NCI-H446 (cell line): Measurements from ENCODE around the gene LRRC10.

Experiments used
- DNase-seq, 2 experiments: peaks; one replicate each; lab custom pipeline; 2025; lab: John Stamatoyannopoulos, UW

LRRC10 gene

DNA sequence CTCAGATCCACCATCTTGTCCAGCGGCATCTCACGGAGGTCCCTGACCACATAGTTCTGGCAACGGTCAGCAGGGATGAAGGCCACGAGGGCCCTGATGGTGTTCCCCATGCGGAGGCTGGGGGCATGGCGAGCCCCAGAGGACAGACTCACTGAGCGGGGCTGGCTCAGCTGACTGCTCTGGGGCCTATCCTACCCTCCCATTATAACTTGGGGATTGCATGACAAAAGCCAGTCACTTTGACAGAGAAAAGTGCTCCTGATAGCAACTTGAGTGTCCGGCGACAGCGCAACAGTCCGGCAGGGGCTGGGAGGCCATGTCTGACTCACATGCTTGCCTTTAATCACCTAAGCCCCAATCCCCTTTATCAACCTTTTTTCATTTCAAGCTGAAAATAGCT lies at the start of gene LRRC10:
Gene LRRC10 (minus strand): TSS at position 179 of the 400 bp plus-strand sequence. CDS start 69 bp downstream, at position 110.
- DNase-seq = no peak

DNA sequence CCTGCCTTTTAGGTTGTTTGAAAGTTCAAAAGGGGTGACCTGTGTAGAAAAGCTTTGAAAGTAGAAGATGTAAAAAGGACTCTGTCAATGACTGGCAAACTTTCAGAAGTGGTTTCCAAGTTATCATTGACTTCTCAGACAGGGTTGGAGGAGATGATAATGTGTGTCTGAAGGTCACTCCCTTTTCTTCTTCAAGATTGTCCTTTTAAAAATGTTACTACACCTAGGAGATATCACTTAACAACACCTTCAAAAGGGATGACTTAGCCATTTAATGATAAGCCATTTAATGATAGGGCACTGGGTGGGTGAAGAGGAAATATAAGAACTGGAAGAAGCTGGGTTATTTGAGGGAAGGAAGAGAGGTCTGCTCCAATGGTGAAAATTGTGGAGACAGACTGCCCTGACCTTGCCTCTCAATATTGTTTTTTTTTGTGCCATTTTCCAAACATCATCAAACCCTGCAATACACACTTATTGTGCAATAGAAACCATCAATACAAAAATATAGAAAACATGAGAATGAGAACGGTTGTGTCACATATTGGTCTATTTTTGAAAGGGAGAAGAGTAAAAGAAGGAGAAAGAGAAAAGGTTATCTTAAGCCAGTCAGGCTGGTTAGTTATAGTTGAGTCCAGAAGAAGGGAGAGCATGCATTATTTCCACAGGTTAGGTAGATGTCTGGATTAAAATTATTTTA lies 49.6 kb upstream of the LRRC10 start:
- DNase-seq = no peak

- DNase-seq = no peak
These were observed 47.5 kb upstream of the LRRC10 start for GRCh38 chr12:69658203-69658602.

- no peak for DNase-seq
These were observed 46.9 kb upstream of the LRRC10 start for GRCh38 chr12:69657376-69658137.

DNA sequence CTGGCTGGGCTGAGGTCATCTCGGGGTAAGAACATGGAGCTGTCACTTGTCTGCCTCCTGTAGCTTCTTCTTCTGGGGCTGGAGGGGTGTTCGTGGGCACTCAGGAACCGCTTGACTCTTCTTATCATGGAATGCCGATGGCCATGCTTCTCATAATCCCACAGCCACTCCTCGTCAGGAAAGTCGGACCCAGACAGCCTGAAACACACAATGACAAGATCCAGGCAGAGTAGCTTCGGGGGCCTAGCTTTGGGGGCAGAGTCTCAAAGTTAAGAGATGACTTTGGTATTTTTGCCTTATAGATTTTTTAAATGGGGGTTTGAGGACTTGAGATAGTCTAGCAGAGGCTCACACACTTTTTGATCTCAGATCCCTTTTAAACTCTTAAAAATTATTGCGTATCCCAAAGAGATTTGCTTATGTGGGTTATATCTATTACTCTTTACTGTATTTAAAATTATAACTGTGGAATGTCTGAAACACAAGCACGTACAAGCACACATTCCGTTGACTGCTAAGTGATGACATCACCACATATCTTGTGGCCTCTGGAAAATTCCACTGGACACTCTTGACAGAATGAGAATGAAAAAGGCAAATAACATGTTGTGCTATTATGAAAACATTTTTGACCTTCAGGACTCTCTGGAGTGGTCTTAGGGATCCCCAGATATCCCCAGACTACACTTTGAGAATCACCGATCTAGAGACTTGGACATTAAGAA lies 45.1 kb upstream of the LRRC10 start:
- no peak for DNase-seq

DNA sequence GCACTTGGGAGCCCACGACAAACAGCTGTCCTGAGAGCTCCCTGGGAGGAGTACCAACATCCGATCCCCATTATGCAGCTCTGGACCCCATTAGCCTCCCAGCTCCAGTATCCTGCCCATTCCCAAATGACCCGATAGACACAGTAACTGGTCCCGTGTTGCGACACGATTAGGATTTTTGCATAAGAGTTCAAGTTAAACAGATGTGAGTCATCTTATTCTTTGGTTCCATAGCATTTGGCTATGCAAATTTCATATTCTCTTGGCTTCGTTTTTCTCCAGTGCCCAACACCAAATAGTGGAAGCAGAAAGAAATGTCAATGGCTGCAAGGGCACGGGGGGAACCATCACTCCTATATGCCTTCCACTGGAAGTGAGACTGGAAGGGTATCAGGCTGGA lies 43.0 kb upstream of the LRRC10 start:
- no peak for DNase-seq

- DNase-seq = no peak
These were observed 41.2 kb upstream of the LRRC10 start for GRCh38 chr12:69651922-69652321.

GRCh38 chr12:69649529-69649928 lies 38.8 kb upstream of the LRRC10 start:
- no peak for DNase-seq

- DNase-seq = no peak
These were observed 37.8 kb upstream of the LRRC10 start for GRCh38 chr12:69648476-69648875.

GRCh38 chr12:69647178-69647577 lies 36.5 kb upstream of the LRRC10 start:
- no peak for DNase-seq

GRCh38 chr12:69645031-69645430 lies 34.3 kb upstream of the LRRC10 start:
- no peak for DNase-seq

DNA sequence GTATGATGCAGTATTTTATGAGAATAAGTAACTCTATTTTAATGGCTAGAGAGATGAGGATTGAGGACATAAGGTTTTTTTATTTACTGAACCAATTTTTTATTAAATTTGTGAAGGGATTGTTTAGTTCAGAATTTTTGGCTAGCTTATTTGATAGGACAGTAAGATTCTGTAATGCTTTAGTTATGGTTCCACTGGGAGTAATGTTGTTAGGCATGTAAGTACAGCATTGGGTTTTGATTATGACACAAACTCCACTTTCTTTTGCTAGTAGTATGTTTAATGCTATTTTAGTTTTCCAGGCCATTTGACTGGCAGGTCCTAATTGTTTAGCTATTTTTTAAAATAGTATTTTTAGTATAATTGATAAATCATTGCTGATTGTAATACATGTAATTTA lies 33.8 kb upstream of the LRRC10 start:
- no peak for DNase-seq

- DNase-seq = peak in 1 of 2 experiments; percentile 11
These were observed 31.8 kb upstream of the LRRC10 start for GRCh38 chr12:69642531-69642930.

- no peak for DNase-seq
These were observed 30.8 kb upstream of the LRRC10 start for GRCh38 chr12:69641546-69641945.

- peak; percentile 49 to 72 for DNase-seq
These were observed 28.8 kb upstream of the LRRC10 start for GRCh38 chr12:69639400-69640016.

- DNase-seq = no peak
These were observed 22.4 kb upstream of the LRRC10 start for GRCh38 chr12:69633061-69633460.

DNA sequence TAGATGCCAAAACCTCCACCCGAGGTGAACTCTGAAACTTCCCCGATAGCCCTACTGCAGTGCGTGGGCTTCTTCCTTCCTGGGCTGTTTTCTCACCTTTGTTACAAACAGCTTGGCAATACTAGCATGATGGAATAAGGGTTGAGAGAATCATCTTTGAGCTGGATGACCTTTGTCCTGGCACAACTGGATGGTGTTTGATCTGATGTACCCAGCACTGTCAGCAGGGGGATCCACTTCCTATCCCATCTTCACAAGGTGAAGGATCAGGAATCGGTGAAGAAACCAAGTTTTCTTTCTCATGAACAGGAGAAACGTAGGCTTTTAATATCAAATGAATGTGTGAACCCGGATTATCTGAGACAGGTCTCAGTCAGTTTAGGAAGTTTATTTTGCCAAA lies 19.5 kb upstream of the LRRC10 start:
- no peak for DNase-seq

- no peak for DNase-seq
These were observed 16.8 kb upstream of the LRRC10 start for GRCh38 chr12:69627501-69627900.

- DNase-seq = no peak
These were observed 13.3 kb upstream of the LRRC10 start for GRCh38 chr12:69623970-69624369.

GRCh38 chr12:69621551-69621950 lies 10.8 kb upstream of the LRRC10 start:
- DNase-seq = no peak

GRCh38 chr12:69620921-69621320 lies 10.2 kb upstream of the LRRC10 start:
- no peak for DNase-seq

DNA sequence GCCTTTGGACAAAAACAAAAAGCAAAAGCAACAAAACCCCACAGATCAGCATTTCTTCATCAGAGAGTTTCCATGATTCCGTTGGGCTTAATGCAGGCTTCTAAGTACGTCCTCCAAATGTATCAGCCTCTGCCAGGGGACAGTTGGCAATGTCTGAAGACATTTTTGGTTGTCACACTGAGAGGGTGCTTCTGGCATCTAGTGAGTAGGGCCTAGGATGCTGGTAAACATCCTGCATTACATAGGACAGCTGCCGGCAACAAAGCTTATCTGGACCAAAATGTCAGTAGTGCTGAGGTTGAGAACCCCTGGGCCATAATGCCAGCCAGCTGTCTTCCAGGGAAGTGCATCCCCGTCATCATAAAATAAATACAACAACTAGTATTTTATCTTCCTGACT lies 9.4 kb upstream of the LRRC10 start:
- DNase-seq = no peak
